CD14-positive monocyte (primary cell): ENCODE measurements around the gene PHLDA1. TPM values are rescaled to one million over a fixed set of nuclear protein-coding genes. Genes with fewer than 3 reads are reported as not detected.

Experiments used
- DNase-seq, 3 donors: peaks; one replicate each; pipeline ENCODE4 v3.0.0-alpha.2; 2011 to 2022
- H2AFZ ChIP-seq: 2 replicates; pipeline ENCODE4 v1.6.0; 2012; ENCODE audit warnings: mild to moderate bottlenecking, low read depth, low read length, inconsistent platforms; ENCODE audit not compliant: insufficient read depth, poor library complexity, severe bottlenecking
- H3K27ac ChIP-seq, 2 donors: 1 replicate in 1 of 2; 2 replicates in 1 of 2; pipeline ENCODE4 v1.5.1; 2012 to 2013; ENCODE audit warnings: low read length in 2 of 2, control low read depth in 1 of 2, inconsistent platforms in 1 of 2, low read depth in 1 of 2, mild to moderate bottlenecking in 1 of 2
- H3K27me3 ChIP-seq, 2 donors: one replicate each; pipeline versions ENCODE4 v1.6.0 to v1.6.1; 2011 to 2013; ENCODE audit warnings: low read length in 2 of 2; ENCODE audit not compliant: control insufficient read depth in 2 of 2, insufficient read depth in 2 of 2
- H3K36me3 ChIP-seq, 2 donors: replicated peaks in 1 of 2; 1 replicate in 1 of 2; 2 replicates in 1 of 2; pipeline versions ENCODE4 v1.5.1 to v1.6.1; 2012 to 2013; ENCODE audit warnings: low read length in 2 of 2, control low read depth in 1 of 2, inconsistent platforms in 1 of 2, mild to moderate bottlenecking in 1 of 2; ENCODE audit not compliant: insufficient read depth in 2 of 2, control insufficient read depth in 1 of 2
- H3K4me1 ChIP-seq, 2 donors: 1 replicate in 1 of 2; 2 replicates in 1 of 2; pipeline versions ENCODE4 v1.5.1 to v1.6.1; 2012 to 2013; ENCODE audit warnings: low read length in 2 of 2, control low read depth in 1 of 2, inconsistent platforms in 1 of 2, mild to moderate bottlenecking in 1 of 2, moderate library complexity in 1 of 2; ENCODE audit not compliant: insufficient read depth in 2 of 2, control insufficient read depth in 1 of 2
- H3K4me2 ChIP-seq: replicated peaks from 2 replicates; pipeline ENCODE3; 2012; ENCODE audit warnings: low read length, moderate library complexity, mild to moderate bottlenecking; ENCODE audit not compliant: poor library complexity, severe bottlenecking; ENCODE audit errors: extremely low read depth
- H3K4me3 ChIP-seq, 3 experiments: fragments of 200-600 bp in 1 of 3; sonication (generic) in 1 of 3; replicated peaks in 1 of 3; 1 replicate in 2 of 3; 2 replicates in 1 of 3; pipeline ENCODE4 v1.5.1; 2011 to 2013; ENCODE audit warnings: low read length in 3 of 3, mild to moderate bottlenecking in 3 of 3, control low read depth in 2 of 3, low read depth in 2 of 3, inconsistent platforms in 1 of 3, moderate library complexity in 1 of 3
- H3K79me2 ChIP-seq: 2 replicates; pipeline ENCODE4 v1.6.0; 2012; ENCODE audit warnings: mild to moderate bottlenecking, control low read depth, inconsistent platforms, low read length, moderate library complexity; ENCODE audit not compliant: insufficient read depth
- H3K9ac ChIP-seq: 2 replicates; pipeline ENCODE4 v1.6.0; 2017; ENCODE audit warnings: low read length, mild to moderate bottlenecking; ENCODE audit not compliant: insufficient read depth, poor library complexity, severe bottlenecking
- H3K9me3 ChIP-seq, 2 donors: replicated peaks in 1 of 2; 1 replicate in 1 of 2; 2 replicates in 1 of 2; pipeline versions ENCODE4 v1.5.1 to v1.6.1; 2012 to 2013; ENCODE audit warnings: low read length in 2 of 2, control low read depth in 1 of 2; ENCODE audit not compliant: control insufficient read depth in 1 of 2, insufficient read depth in 1 of 2
- H4K20me1 ChIP-seq: 2 replicates; pipeline ENCODE4 v1.6.0; 2012; ENCODE audit warnings: mild to moderate bottlenecking, low read length, control low read depth, moderate library complexity; ENCODE audit not compliant: insufficient read depth
- H3K27ac Mint-ChIP-seq, 7 donors: one replicate each; pipeline ENCODE4 v1.8.0; 2020; ENCODE audit warnings: mild to moderate bottlenecking in 7 of 7, mixed read lengths in 7 of 7, moderate library complexity in 6 of 7, inconsistent platforms in 2 of 7
- H3K27me3 Mint-ChIP-seq, 3 donors: one replicate each; pipeline ENCODE4 v1.8.0; 2021 to 2022; ENCODE audit warnings: low read depth in 3 of 3, mild to moderate bottlenecking in 3 of 3, mixed read lengths in 3 of 3, moderate library complexity in 3 of 3, inconsistent platforms in 1 of 3
- H3K36me3 Mint-ChIP-seq, 2 donors: one replicate each; pipeline ENCODE4 v1.8.0; 2020; ENCODE audit warnings: mixed read lengths in 2 of 2, inconsistent platforms in 1 of 2, mild to moderate bottlenecking in 1 of 2
- H3K4me1 Mint-ChIP-seq: one replicate; pipeline ENCODE4 v1.8.0; 2020; ENCODE audit warnings: mild to moderate bottlenecking, mixed read lengths
- H3K4me3 Mint-ChIP-seq, 2 donors: one replicate each; pipeline ENCODE4 v1.8.0; 2020; ENCODE audit warnings: mild to moderate bottlenecking in 2 of 2, mixed read lengths in 2 of 2, moderate library complexity in 1 of 2
- H3K9me3 Mint-ChIP-seq, 7 donors: one replicate each; pipeline ENCODE4 v1.8.0; 2020 to 2022; ENCODE audit warnings: mixed read lengths in 7 of 7, mild to moderate bottlenecking in 6 of 7, moderate library complexity in 6 of 7, inconsistent platforms in 2 of 7
- WGBS: methylation state at CpG from one replicate; pipeline ENCODE4 v1.1.5; 2013; ENCODE audit warnings: missing lambda C conversion rate; ENCODE audit not compliant: insufficient coverage; 5-methylcytosine and 5-hydroxymethylcytosine counted together
- intact Hi-C, 2 donors: fragments of 100-400 bp; cut with micrococcal nuclease; formaldehyde crosslinking; loops; one replicate each; pipeline versions ENCODE4 v1.15.0 to v1.15.1; 2023
- polyA plus RNA-seq, 3 donors: library from polyadenylated mRNA; depleted of rRNA in 1 of 3; unstranded in 2 of 3; stranded (reverse) in 1 of 3; fragments of 300-500 nt in 2 of 3; fragments of >200 nt in 1 of 3; fragmentation: Illumina TruSeq in 2 of 3; gene quantifications; 1 replicate in 2 of 3; 2 replicates in 1 of 3; pipeline ENCODE4 v1.2.3, GENCODE V29; 2012 to 2021
- TF ChIP-seq, protein P1 (sequence below): fragments of 200-600 bp; IDR thresholded peaks from one replicate; pipeline ENCODE4 v1.8.0; 2022; ENCODE audit warnings: antibody characterized with exemption, mild to moderate bottlenecking

PHLDA1 gene
- polyA plus RNA-seq, 3 donors = 1.1 to 5.8 (median 1.6) TPM

DNA sequence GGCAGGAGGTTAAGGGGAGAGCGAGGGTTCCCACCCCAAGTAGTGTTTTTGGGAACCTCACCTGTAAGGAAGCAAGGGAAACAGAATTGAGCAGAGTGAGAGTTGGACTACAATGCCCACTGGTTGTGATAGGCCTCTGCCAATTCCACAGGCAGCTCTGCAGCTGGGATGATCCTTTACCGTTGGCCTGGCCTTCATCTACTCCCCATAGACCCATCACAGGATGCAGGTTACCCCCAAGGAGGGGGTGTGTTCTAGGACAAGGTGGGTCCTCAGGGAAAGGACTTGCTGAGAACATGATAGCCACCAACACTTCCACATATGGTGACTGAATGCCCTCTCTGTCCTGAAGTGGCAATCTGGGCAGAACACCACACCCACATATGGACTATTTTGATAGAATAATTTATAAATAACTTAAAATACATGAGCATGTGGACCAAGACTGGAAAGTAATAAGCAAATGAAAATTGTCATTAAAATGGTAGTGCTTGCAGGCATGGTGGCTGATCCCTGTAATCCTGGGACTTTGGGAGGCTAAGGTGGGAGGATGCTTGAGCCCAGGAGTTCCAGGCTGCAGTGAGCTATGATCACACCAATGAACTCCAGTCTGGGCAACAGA is 8.4 kb downstream of the PHLDA1 start:
- Histone ChIP-seq H3K27me3 (peaks cover 1 to 4% of the 10 kb centered on the region in 2 donors), H3K4me3 (no peak overlapping the region), H3K36me3 (no peaks in the 10 kb centered on the region), H3K79me2 (no peaks in the 10 kb centered on the region), H3K4me1 (peaks cover 16 to 17% of the 10 kb centered on the region in 2 donors), H3K27ac (no peak overlapping the region), H3K9me3 (no peaks in the 10 kb centered on the region), H4K20me1 (no peaks in the 10 kb centered on the region), H3K4me2 (no peak overlapping the region), H3K9ac (no peak overlapping the region), H2AFZ (no peak overlapping the region)
- Mint-ChIP-seq H3K27me3 (peaks cover 6 to 10% (median 9%) of the 10 kb centered on the region in 3 donors), H3K4me3 (no peak overlapping the region), H3K36me3 (no peaks in the 10 kb centered on the region), H3K4me1 (peaks cover 35% of the 10 kb centered on the region), H3K9me3 (peaks cover 0 to 2% (median 0%) of the 10 kb centered on the region in 7 donors), H3K27ac (peak overlapping the region in 3 of 7 donors; percentile 45 to 66 (median 58))
- 100% methylated on average over 1 of the region's 2 CpGs for WGBS
- TF ChIP-seq, protein P1, sequence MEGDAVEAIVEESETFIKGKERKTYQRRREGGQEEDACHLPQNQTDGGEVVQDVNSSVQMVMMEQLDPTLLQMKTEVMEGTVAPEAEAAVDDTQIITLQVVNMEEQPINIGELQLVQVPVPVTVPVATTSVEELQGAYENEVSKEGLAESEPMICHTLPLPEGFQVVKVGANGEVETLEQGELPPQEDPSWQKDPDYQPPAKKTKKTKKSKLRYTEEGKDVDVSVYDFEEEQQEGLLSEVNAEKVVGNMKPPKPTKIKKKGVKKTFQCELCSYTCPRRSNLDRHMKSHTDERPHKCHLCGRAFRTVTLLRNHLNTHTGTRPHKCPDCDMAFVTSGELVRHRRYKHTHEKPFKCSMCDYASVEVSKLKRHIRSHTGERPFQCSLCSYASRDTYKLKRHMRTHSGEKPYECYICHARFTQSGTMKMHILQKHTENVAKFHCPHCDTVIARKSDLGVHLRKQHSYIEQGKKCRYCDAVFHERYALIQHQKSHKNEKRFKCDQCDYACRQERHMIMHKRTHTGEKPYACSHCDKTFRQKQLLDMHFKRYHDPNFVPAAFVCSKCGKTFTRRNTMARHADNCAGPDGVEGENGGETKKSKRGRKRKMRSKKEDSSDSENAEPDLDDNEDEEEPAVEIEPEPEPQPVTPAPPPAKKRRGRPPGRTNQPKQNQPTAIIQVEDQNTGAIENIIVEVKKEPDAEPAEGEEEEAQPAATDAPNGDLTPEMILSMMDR = no peak
- DNase-seq = no peak
- intact Hi-C loops = loop anchor here (5.0 to 10.0 kb wide), 3 partner anchors 46 to 91 kb away; no protein-coding TSS in a partner anchor

DNA sequence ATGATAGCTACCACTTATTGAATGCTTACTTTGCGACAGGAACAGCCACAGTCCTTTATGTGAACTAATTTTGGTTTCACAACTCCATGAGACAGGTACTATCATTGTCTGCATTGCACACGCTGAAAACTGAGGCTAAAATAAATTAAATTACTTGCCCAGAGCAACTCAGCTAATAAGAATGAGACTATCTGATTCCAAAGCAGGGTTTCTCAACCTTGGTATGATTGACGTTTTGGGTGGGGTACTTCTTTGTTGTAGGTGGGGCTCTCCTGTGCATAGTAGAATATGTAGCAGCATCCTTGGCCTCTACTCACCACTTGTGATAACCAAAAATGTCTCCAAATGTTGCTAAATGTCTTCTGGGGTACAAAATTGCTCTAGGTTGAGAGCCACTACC is 9.1 kb downstream of the PHLDA1 start:
- TF ChIP-seq, protein P1 = no peak
- H3K79me2 ChIP-seq = no peaks in the 10 kb centered on the region
- no peaks in the 10 kb centered on the region for H4K20me1 ChIP-seq
- WGBS = 88% methylated on average over 1 of the region's 3 CpGs
- H3K4me1 Mint-ChIP-seq = peaks cover 36% of the 10 kb centered on the region
- no peak for DNase-seq
- peak overlapping the region in 1 of 7 donors; percentile 58 for H3K27ac Mint-ChIP-seq
- H3K4me2 ChIP-seq = no peak overlapping the region
- H2AFZ ChIP-seq = no peak overlapping the region
- no peak overlapping the region for H3K27ac ChIP-seq
- intact Hi-C loops = loop anchor here (5.0 to 10.0 kb wide), 3 partner anchors 45 to 90 kb away; no protein-coding TSS in a partner anchor
- H3K27me3 ChIP-seq = peaks cover 0 to 3% of the 10 kb centered on the region in 2 donors
- no peak overlapping the region for H3K9ac ChIP-seq
- no peaks in the 10 kb centered on the region for H3K9me3 ChIP-seq
- H3K4me3 ChIP-seq = no peak overlapping the region
- no peaks in the 10 kb centered on the region for H3K36me3 Mint-ChIP-seq
- H3K4me1 ChIP-seq = peaks cover 16 to 17% of the 10 kb centered on the region in 2 donors
- no peak overlapping the region for H3K4me3 Mint-ChIP-seq
- H3K36me3 ChIP-seq = no peaks in the 10 kb centered on the region
- peaks cover 0 to 2% (median 0%) of the 10 kb centered on the region in 7 donors for H3K9me3 Mint-ChIP-seq
- peaks cover 5 to 9% (median 8%) of the 10 kb centered on the region in 3 donors for H3K27me3 Mint-ChIP-seq
